ENCODE measurements around the gene MRPL12.
A peak's percentile ranks its signal among the peaks of the same experiment; 100 is the strongest.
"Not testable (repeated sequence)": the region's sequence is repeated elsewhere in the genome, so short reads cannot be mapped to it uniquely, and the experiment has no call there.

MRPL12 gene

DNA sequence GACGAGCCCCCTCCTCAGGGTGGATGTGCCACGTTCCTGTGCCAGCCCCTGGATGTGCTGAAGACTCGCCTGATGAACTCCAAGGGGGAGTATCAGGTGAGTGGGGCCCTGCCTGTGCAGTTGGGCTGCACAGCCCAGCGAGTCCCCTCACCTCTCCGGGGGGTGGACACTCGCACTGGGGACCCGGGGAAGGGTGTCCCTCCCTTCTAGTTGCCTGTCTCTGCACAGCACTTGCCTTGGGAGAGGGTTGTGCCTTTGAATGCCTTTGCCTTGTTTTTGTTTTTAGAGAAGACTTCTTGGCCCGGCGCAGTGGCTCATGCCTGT, 14.6 kb downstream of the MRPL12 start:
- DNase-seq = no peak

- DNase-seq = no peak
Measured at GRCh38 chr17:81719410-81720266, 16.5 kb downstream of the MRPL12 start.

- no peak for DNase-seq
Measured at GRCh38 chr17:81720267-81721071, 17.3 kb downstream of the MRPL12 start.

DNA sequence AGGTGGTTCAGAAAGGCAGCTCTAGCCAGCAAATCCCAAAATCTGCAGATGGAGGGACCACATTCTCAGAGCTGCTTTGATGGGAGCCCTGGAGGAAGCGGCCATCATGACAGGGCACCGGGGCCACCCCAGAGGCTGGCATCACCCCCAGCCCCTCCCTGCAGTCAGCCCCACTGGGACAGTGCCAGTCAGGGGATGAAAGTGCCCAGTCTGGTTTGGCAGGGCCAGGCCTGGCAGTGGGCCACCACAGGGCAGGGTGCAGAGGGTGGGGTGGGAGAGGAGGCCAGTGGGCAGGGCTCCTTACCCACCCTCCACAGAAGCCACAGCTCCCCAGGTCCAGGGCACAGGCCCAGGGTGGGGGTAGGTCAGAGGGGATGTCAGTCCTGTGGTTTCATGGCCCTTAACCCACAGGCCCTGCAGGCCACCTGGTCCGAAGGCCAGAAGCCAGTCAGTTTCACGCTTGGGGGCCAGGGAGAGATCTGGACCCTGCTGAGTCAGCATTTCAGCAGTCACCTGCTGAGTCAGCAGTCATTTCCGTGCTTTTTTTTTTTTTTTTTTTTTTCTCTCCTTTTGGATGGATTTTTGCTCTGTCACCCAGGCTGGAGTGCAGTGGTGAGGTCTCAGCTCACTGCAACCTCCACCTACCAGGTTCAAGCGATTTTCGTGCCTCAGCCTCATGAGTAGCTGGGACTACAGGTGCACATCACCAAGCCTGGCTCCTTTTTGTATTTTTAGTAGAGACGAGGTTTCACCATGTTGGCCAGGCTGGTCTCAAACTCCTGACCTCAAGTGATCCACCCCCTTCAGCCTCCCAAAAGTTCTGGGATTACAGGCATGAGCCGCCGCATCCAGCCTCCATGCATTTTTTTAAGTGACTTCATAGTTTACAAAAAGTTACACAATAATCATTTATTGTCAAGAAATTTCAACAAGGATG, 19.3 kb downstream of the MRPL12 start:
- peak; percentile 21 for DNase-seq

- no peak for DNase-seq
Measured at GRCh38 chr17:81723651-81724209, 20.6 kb downstream of the MRPL12 start.

GRCh38 chr17:81725439-81725838, 22.3 kb downstream of the MRPL12 start:
- no peak for DNase-seq

- DNase-seq = no peak
Measured at GRCh38 chr17:81726004-81726403, 22.8 kb downstream of the MRPL12 start.

DNA sequence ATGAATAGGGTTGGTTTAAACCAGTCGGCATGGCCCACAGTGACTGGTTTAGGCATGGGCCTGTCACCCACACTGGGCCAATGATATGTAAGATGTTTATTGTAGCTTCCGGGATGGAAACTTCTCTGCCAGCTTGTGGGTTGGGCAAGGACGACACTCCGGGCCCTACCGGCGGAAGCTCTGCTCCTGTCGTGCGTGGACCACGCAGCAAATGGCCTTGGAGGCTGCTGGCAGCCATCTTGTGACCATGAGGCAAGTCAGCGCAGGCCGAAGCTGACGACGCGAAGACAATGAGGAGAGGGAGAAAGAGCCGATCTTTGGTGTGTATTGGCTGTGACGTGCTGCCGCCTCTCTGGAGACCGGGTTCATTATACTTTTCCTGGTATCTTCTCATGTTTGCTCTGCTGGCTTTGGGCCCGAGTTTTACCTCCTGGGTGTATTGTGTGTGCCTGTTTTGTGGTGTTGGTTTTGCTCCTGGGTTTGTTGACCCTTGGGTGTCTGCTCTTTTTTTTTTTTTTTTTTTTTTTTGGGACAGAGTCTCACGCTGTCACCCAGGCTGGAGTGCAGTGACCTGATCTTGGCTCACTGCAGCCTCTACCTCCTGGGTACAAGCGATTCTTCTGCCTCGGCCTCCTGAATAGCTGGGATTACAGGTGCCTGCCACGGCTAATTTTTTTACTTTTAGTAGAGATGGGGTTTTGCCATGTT, 24.3 kb downstream of the MRPL12 start:
- DNase-seq = peak; percentile 97

GRCh38 chr17:81733507-81734404, 30.6 kb downstream of the MRPL12 start:
- peak; percentile 77 for DNase-seq

GRCh38 chr17:81734405-81735263, 31.5 kb downstream of the MRPL12 start:
- no peak for DNase-seq

- DNase-seq = peak; percentile 42
Measured at GRCh38 chr17:81735264-81736102, 32.3 kb downstream of the MRPL12 start.

- DNase-seq = no peak
Measured at GRCh38 chr17:81737947-81738800, 35.0 kb downstream of the MRPL12 start.

DNA sequence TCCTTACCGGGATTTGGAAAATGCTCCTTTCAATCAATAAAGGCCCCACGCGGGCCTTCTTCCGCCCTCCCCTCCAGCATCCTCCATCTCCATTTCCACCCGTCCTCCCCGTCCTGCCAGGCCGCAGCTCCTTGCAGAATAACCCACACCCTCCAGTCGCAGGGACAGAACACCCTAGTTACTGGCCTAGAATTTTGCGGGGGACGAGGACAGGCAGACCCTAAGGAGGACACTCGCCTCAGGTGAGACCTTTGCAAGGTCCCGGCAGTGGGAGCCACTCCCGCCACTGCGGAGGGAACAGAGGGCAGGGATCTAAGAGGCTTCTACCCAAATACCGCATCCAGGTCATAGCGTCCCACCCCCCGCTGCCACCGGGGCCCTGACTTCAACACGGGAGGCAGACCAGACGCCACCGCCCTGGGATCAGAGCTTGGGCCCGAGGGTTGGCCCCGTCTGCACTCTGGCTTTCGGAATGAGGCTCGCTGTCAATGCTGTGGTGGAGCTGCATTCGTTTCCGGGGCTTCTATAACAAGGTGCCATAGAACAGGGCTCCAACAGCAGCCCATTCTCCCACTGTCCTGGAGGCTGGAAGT, 35.7 kb downstream of the MRPL12 start:
- DNase-seq = no peak

GRCh38 chr17:81739593-81739992, 36.4 kb downstream of the MRPL12 start:
- not testable (repeated sequence) for DNase-seq

GRCh38 chr17:81740395-81740961, 37.3 kb downstream of the MRPL12 start:
- DNase-seq = no peak

GRCh38 chr17:81741049-81741593, 38.0 kb downstream of the MRPL12 start:
- no peak for DNase-seq
